ENCODE results near the gene FBP1. TPM values are rescaled to one million over a fixed set of nuclear protein-coding genes. Genes with fewer than 3 reads are reported as not detected.

The FBP1 gene
- not detected in 5 replicates for total RNA-seq (2022; extraction: Qiagen RNA extraction; ENCODE audit: low read depth)

GRCh38 chr9:94639061-94639998, at the start of gene FBP1:
TSS of gene FBP1 (minus strand) at chr9:94639518. CDS start at chr9:94639310, 208 bp downstream.

DNA sequence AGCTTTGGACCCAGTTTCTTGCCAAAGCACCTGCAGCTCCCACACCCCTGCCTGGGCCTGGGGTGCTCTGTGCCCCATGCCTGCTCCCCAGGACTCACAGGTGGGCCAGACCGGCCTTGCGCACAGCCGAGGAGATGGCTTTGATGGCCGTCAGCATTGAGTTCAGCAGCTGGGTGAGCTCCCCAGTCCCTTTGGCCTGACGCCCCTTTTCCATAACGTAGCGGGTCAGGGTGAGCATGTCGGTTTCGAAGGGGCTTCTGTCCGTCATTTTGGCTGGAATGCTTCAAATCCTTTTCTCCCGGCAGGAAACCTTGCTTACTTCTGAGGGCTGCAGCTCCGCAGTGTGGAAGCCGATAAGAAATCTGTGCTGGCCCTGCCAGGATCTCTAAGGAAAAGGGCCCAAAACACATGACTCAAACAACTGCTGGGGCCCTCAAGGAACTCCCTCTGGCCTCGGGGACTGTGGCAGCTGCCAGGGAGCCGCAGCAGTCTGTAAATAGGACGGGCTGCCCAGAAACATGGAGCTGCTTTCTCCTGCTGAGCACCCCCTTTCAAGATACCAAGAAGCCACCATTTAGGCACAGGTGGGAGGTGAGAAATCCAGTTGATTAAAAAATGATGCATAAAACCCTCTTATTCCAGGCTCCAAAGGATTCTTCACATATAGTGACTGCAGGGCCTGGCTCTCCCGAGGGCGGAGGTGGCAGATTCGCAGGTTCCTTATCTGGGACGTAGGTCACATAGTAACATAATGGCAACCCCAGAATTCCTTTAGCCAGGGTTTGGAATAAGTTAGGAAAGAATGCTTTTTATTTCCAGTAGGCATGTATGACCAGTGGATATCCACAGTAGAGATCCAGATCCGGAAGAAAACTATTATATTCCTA, 45.6 kb downstream of the FBP1 start, which contains the start of gene FBP2:
Gene FBP2, minus strand, starts transcription at position 366 of the 887 bp plus-strand sequence. Its CDS starts 98 bp downstream, at position 268.

DNA sequence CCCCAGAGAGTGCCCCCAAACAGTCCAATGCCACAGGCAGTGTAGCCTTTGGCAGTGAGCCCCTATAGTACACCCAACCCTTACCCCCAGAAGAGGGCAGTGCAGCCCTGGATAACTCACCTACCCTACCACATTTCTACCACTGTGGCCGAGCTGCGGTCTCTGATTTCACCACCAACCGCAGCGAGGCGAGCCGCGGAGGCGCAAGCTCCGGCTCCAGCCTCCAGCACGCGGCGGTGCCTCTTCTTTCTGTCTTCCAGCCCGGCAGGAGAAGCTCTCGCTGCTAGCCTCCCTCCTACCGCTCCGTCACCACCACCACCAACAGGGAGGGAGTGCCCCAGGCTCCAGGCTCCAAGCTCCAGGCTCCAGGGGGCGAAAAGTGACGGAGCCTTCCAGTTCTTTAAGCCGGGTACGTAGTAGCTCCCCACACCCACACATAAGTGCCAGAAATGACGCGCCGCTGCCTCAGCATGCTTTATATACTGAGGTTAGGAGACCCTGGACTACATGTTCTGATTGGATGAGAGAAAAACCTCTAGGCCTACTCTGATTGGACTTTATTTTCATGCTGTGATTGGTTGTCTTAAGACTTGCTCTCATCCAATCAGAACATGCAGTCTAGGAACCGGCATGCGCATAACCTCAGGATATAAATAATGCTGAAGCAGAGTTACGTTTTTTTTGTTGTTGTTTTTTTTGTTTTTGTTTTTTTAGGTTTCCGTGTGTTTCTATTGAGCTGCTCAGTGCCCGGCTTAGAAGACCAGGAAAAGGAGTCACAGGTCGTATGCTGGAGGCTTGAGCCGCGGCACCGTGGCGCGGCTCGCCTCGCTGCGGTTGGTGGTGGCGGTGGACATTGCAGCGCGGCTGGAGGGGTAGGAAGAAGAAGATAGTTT, 84.6 kb downstream of the FBP1 start, which contains the start of gene PCAT7:
Gene PCAT7, plus strand, starts transcription at position 645 of the 893 bp plus-strand sequence.

Other genes starting within 250 kb of the FBP1 start
- gene PCAT7, start 84.4 kb downstream of the FBP1 start, total RNA-seq (2022; extraction: Qiagen RNA extraction; ENCODE audit: low read depth), result 0.31 to 0.90 TPM (median 0.67 TPM) in 5 replicates
- gene FBP2, start 45.7 kb downstream of the FBP1 start, total RNA-seq (2022; extraction: Qiagen RNA extraction; ENCODE audit: low read depth), result not detected in 5 replicates
- gene AOPEP, start 87.2 kb upstream of the FBP1 start, total RNA-seq (2022; extraction: Qiagen RNA extraction; ENCODE audit: low read depth), result 155 to 208 TPM (median 193 TPM) in 5 replicates

Data from A549 treated with GW870086 at 1 μM for 4 hours (cell line).